Measurements from ENCODE around the gene NSUN3.

- TF ChIP-seq POLR2A (IDR thresholded peaks at IDR 0.05), result no peak
- no peak for TF ChIP-seq CTCF (IDR thresholded peaks at IDR 0.05)
These were observed 47.8 kb upstream of the NSUN3 start for GRCh38 chr3:94015025-94015424.

All from adrenal gland (tissue), 5 donors.